DND-41 (cell line): Measurements from ENCODE around the gene RPS27L.

ENCODE experiments used
- ATAC-seq: fragments of 200-7000 bp; cut with Tn5 transposase; 3 replicates; pipeline ENCODE4 v1.9.1; 2021; ENCODE audit warnings: low read depth; ENCODE audit not compliant: insufficient read depth
- DNase-seq: peaks from one replicate; pipeline ENCODE4 v3.0.0-alpha.2; 2020
- H2AFZ ChIP-seq: 2 replicates; pipeline ENCODE4 v1.6.0; 2012; ENCODE audit warnings: low read depth, low read length
- H3K27ac ChIP-seq: 2 replicates; pipeline ENCODE4 v1.5.1; 2012; ENCODE audit warnings: low read length, inconsistent platforms
- H3K27me3 ChIP-seq: fragments of 200-600 bp; sonication (generic); 2 replicates; pipeline ENCODE4 v1.6.0; 2012; ENCODE audit warnings: low read length, mild to moderate bottlenecking, inconsistent platforms; ENCODE audit not compliant: insufficient read depth, poor library complexity
- H3K36me3 ChIP-seq: 2 replicates; pipeline ENCODE4 v1.5.1; 2012; ENCODE audit warnings: low read length, inconsistent platforms; ENCODE audit not compliant: insufficient read depth
- H3K4me1 ChIP-seq: 2 replicates; pipeline ENCODE4 v1.5.1; 2012; ENCODE audit warnings: mild to moderate bottlenecking, low read length; ENCODE audit not compliant: insufficient read depth
- H3K4me2 ChIP-seq: 2 replicates; pipeline ENCODE4 v1.6.0; 2012; ENCODE audit warnings: mild to moderate bottlenecking, moderate library complexity, low read length, inconsistent platforms; ENCODE audit not compliant: insufficient read depth
- H3K4me3 ChIP-seq, 2 experiments: fragments of 200-600 bp in 1 of 2; shearing (Covaris generic) in 1 of 2; 2 replicates each; pipeline ENCODE4 v1.5.1; 2012 to 2016; ENCODE audit warnings: inconsistent platforms in 2 of 2, low read length in 2 of 2, mild to moderate bottlenecking in 2 of 2, low read depth in 1 of 2, moderate library complexity in 1 of 2
- H3K79me2 ChIP-seq: 2 replicates; pipeline ENCODE4 v1.6.0; 2012; ENCODE audit warnings: low read length, inconsistent platforms; ENCODE audit not compliant: insufficient read depth
- H3K9ac ChIP-seq: 2 replicates; pipeline ENCODE4 v1.6.0; 2012; ENCODE audit warnings: low read depth, mild to moderate bottlenecking, inconsistent platforms, low read length, moderate library complexity
- H3K9me3 ChIP-seq: 2 replicates; pipeline ENCODE4 v1.5.1; 2012; ENCODE audit warnings: low read length, moderate library complexity, mild to moderate bottlenecking, inconsistent platforms; ENCODE audit not compliant: insufficient read depth, severe bottlenecking
- H4K20me1 ChIP-seq: 2 replicates; pipeline ENCODE4 v1.6.0; 2012; ENCODE audit warnings: low read length; ENCODE audit not compliant: insufficient read depth
- EZH2 ChIP-seq: IDR thresholded peaks from 3 replicates; pipeline ENCODE4 v1.6.1; 2012; ENCODE audit warnings: borderline replicate concordance, low read depth, mild to moderate bottlenecking, moderate library complexity, low read length, inconsistent platforms; ENCODE audit not compliant: severe bottlenecking
- TF ChIP-seq, protein P1 (sequence below): IDR thresholded peaks from 2 replicates; pipeline ENCODE4 v1.5.1; 2012; ENCODE audit warnings: borderline replicate concordance, low read length, moderate library complexity, mild to moderate bottlenecking; ENCODE audit not compliant: poor library complexity, severe bottlenecking; ENCODE audit errors: extremely low read depth

RPS27L gene

DNA sequence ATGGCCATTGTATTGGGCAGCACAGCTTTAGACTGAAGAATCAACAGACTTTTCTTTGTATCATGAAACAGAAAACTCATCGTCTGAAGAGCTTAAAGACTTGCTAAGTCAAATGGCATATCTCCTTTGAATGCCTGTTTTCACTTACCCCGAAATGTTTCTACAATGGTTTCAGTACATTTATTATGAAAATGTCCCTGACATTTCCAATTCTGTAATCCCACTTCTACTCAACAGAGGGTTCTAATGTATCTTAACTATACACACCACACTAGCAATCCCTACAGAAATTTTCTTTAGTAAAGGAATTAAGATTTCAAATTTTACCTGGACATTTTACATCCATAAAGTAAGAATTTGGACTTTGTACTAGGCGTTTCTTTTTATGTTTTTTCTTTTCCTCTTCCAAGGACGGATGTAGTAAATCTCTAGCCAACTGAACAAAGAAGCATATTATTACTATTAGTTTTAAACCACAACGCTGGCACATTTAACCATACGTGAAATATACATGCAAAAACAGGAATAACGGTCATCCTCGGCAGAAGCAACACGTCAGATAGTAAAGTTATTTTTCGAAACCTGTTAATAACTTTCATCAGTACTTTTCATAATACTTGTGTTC is 1.1 kb downstream of the RPS27L start:
- peak overlapping the region; percentile 91 for H2AFZ ChIP-seq
- H3K27ac ChIP-seq = peak overlapping the region; percentile 86; the same call in 1 of the 2 replicates
- H3K4me2 ChIP-seq = peak overlapping the region; percentile 63
- H3K79me2 ChIP-seq = peaks cover 13% of the 10 kb centered on the region; the same call in 1 of the 2 replicates
- H3K4me3 ChIP-seq = peak overlapping the region; percentile 23 to 82; a peak in 3 of 4 replicates
- H3K4me1 ChIP-seq = peaks cover 22% of the 10 kb centered on the region
- TF ChIP-seq EZH2 = no peak
- TF ChIP-seq, protein P1, sequence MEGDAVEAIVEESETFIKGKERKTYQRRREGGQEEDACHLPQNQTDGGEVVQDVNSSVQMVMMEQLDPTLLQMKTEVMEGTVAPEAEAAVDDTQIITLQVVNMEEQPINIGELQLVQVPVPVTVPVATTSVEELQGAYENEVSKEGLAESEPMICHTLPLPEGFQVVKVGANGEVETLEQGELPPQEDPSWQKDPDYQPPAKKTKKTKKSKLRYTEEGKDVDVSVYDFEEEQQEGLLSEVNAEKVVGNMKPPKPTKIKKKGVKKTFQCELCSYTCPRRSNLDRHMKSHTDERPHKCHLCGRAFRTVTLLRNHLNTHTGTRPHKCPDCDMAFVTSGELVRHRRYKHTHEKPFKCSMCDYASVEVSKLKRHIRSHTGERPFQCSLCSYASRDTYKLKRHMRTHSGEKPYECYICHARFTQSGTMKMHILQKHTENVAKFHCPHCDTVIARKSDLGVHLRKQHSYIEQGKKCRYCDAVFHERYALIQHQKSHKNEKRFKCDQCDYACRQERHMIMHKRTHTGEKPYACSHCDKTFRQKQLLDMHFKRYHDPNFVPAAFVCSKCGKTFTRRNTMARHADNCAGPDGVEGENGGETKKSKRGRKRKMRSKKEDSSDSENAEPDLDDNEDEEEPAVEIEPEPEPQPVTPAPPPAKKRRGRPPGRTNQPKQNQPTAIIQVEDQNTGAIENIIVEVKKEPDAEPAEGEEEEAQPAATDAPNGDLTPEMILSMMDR = no peak
- no peaks in the 10 kb centered on the region for H3K9me3 ChIP-seq
- peak overlapping the region; percentile 78 for H3K9ac ChIP-seq
- no peaks in the 10 kb centered on the region for H4K20me1 ChIP-seq
- no peaks in the 10 kb centered on the region for H3K27me3 ChIP-seq
- peaks cover 3% of the 10 kb centered on the region; the same call in 1 of the 2 replicates for H3K36me3 ChIP-seq
- ATAC-seq = no peak
- DNase-seq = no peak

DNA sequence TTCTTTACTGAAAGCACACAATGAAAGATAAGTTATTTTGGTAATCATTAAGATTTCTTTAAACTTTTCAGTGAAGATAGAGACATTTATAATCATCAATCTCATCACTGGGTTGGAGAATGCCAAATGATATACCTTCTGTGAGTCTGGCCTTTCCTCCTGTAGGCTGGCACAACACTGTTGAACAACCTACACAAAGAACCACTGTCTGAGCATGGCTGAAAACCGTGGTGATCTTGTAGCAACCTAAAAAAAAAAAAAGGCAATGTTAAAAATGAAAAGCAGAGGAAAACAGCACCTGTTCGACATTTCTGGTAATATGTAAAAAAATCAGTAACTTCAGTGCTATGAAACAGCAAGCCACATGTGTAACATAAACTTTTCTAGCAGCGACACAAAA is 1.8 kb downstream of the RPS27L start:
- Histone ChIP-seq H3K4me3 (no peak overlapping the region), H3K27me3 (no peaks in the 10 kb centered on the region), H3K4me2 (no peak overlapping the region; the same call in 1 of the 2 replicates), H3K27ac (no peak overlapping the region), H4K20me1 (no peaks in the 10 kb centered on the region), H3K4me1 (peaks cover 22% of the 10 kb centered on the region), H3K79me2 (peaks cover 13% of the 10 kb centered on the region; the same call in 1 of the 2 replicates), H3K36me3 (peaks cover 3% of the 10 kb centered on the region; the same call in 1 of the 2 replicates), H3K9me3 (no peaks in the 10 kb centered on the region), H3K9ac (no peak overlapping the region), H2AFZ (no peak overlapping the region)
- no peak for ATAC-seq
- TF ChIP-seq EZH2 = no peak
- TF ChIP-seq, protein P1 = no peak
- DNase-seq = no peak

DNA sequence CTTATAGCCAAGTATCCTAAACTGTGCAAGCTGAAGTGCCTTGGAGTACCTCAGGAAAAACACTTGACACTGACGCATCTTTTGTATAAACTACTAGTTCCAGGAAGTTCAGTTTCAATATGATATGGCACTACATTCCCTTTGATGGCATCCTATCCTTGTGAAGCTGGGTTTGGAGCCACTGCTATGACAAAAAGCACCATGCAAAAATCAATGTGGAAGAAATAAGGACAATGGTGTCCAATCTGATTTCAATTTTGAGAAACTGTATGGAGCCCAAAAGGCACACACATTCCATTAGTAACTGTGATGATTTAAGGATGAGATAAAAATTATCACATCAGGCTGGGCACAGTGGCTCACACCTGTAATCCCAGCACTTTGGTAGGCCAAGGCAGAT is 5.6 kb downstream of the RPS27L start:
- H3K9ac ChIP-seq = no peak overlapping the region
- no peak overlapping the region for H3K4me2 ChIP-seq
- DNase-seq (no peak), ATAC-seq (no peak)
- TF ChIP-seq EZH2 = no peak
- TF ChIP-seq, protein P1 = no peak
- no peaks in the 10 kb centered on the region for H3K9me3 ChIP-seq
- no peak overlapping the region for H3K27ac ChIP-seq
- peaks cover 3% of the 10 kb centered on the region; the same call in 1 of the 2 replicates for H3K36me3 ChIP-seq
- no peaks in the 10 kb centered on the region for H3K27me3 ChIP-seq
- H3K79me2 ChIP-seq = peaks cover 5% of the 10 kb centered on the region; the same call in 1 of the 2 replicates
- H3K4me1 ChIP-seq = peaks cover 12% of the 10 kb centered on the region
- H2AFZ ChIP-seq = no peak overlapping the region
- no peak overlapping the region for H3K4me3 ChIP-seq
- H4K20me1 ChIP-seq = no peaks in the 10 kb centered on the region
